HFFc6 (cell line): Measurements from ENCODE around the gene OR2M2. TPM values are rescaled to one million over a fixed set of nuclear protein-coding genes. Genes with fewer than 3 reads are reported as not detected.
A peak's percentile ranks its signal among the peaks of the same experiment; 100 is the strongest.

Experiments
- DNase-seq: peaks from one replicate; pipeline ENCODE4 v3.0.0-alpha.2; 2018
- H3K27ac Mint-ChIP-seq: 2 replicates; pipeline ENCODE4 v1.8.0; 2020; ENCODE audit warnings: mild to moderate bottlenecking, mixed read lengths
- H3K27me3 Mint-ChIP-seq: 2 replicates; pipeline ENCODE4 v1.8.0; 2021; ENCODE audit warnings: mild to moderate bottlenecking, moderate library complexity, mixed read lengths; ENCODE audit not compliant: insufficient read depth
- H3K36me3 Mint-ChIP-seq: 2 replicates; pipeline ENCODE4 v1.8.0; 2021; ENCODE audit warnings: low read depth, mixed read lengths
- H3K4me1 Mint-ChIP-seq: 2 replicates; pipeline ENCODE4 v1.8.0; 2020; ENCODE audit warnings: low read depth, mixed read lengths
- H3K4me3 Mint-ChIP-seq: 2 replicates; pipeline ENCODE4 v1.8.0; 2020; ENCODE audit warnings: mild to moderate bottlenecking, moderate library complexity, mixed read lengths
- H3K9me3 Mint-ChIP-seq: 2 replicates; pipeline ENCODE4 v1.8.0; 2020; ENCODE audit warnings: mild to moderate bottlenecking, mixed read lengths
- CTCF ChIP-seq: fragments of 200-600 bp; sonication (generic); IDR thresholded peaks from 2 replicates; pipeline ENCODE4 v1.5.0; 2021; ENCODE audit warnings: antibody characterized with exemption, mild to moderate bottlenecking
- total RNA-seq, 6 experiments: library from RNA; stranded (reverse); fragmentation: NEBNext Ultra II Directional; extraction: Animal tissue kit (Norgen Biotek cat#: 25700); gene quantifications; 2 replicates in 1 of 6; 3 replicates in 5 of 6; pipeline ENCODE4 v1.2.3, GENCODE V29; 2021

The OR2M2 gene
- total RNA-seq, 6 experiments from 2014 or later: not detected

GRCh38 chr1:248144513-248145198, 30.0 kb upstream of the OR2M2 start, which contains the start of gene OR2M5:
Gene OR2M5, plus strand, starts transcription at chr1:248145148. Its CDS starts 0 bp downstream, at chr1:248145148.
- no peak for DNase-seq
- Mint-ChIP-seq H3K9me3 (peaks cover 64% of the 10 kb centered on the region), H3K27ac (peak within 1 kb of the TSS; percentile 22; the same call in 1 of the 2 replicates), H3K27me3 (no peaks in the 10 kb centered on the region), H3K4me3 (no peak within 1 kb of the TSS), H3K4me1 (no peaks in the 10 kb centered on the region), H3K36me3 (no peaks in the 10 kb centered on the region)
- no peak for TF ChIP-seq CTCF

- DNase-seq: no peak
These were observed 22.4 kb upstream of the OR2M2 start for GRCh38 chr1:248152056-248152827.

GRCh38 chr1:248155927-248156326, 18.7 kb upstream of the OR2M2 start:
- H3K27me3 Mint-ChIP-seq: no peaks in the 10 kb centered on the region; the same call in 1 of the 2 replicates
- H3K4me1 Mint-ChIP-seq: no peaks in the 10 kb centered on the region
- DNase-seq: no peak
- H3K36me3 Mint-ChIP-seq: no peaks in the 10 kb centered on the region
- H3K27ac Mint-ChIP-seq: no peak overlapping the region
- TF ChIP-seq CTCF: no peak
- H3K9me3 Mint-ChIP-seq: peaks cover 39% of the 10 kb centered on the region
- no peak overlapping the region for H3K4me3 Mint-ChIP-seq

More at GRCh38 chr1:248152056-248152827, 22.4 kb upstream of the OR2M2 start:
- TF ChIP-seq CTCF: no peak
- Mint-ChIP-seq H3K4me1 (no peaks in the 10 kb centered on the region), H3K36me3 (no peaks in the 10 kb centered on the region), H3K4me3 (no peak overlapping the region), H3K9me3 (peaks cover 52% of the 10 kb centered on the region), H3K27me3 (no peaks in the 10 kb centered on the region; the same call in 1 of the 2 replicates), H3K27ac (no peak overlapping the region)

GRCh38 chr1:248158758-248159157, 15.9 kb upstream of the OR2M2 start:
- Mint-ChIP-seq H3K27ac (no peak overlapping the region), H3K27me3 (no peaks in the 10 kb centered on the region; the same call in 1 of the 2 replicates), H3K4me1 (no peaks in the 10 kb centered on the region), H3K36me3 (no peaks in the 10 kb centered on the region), H3K4me3 (no peak overlapping the region), H3K9me3 (peaks cover 13% of the 10 kb centered on the region)
- no peak for TF ChIP-seq CTCF
- no peak for DNase-seq

GRCh38 chr1:248164031-248164430, 10.6 kb upstream of the OR2M2 start:
- no peak for DNase-seq
- peaks cover 21% of the 10 kb centered on the region for H3K9me3 Mint-ChIP-seq
- no peak for TF ChIP-seq CTCF
- H3K27ac Mint-ChIP-seq: no peak overlapping the region
- H3K4me3 Mint-ChIP-seq: no peak overlapping the region
- H3K36me3 Mint-ChIP-seq: no peaks in the 10 kb centered on the region
- no peaks in the 10 kb centered on the region for H3K4me1 Mint-ChIP-seq
- no peaks in the 10 kb centered on the region for H3K27me3 Mint-ChIP-seq
